RWPE1 (cell line): ENCODE measurements around the gene METTL6.
"Not testable (repeated sequence)": the region's sequence is repeated elsewhere in the genome, so short reads cannot be mapped to it uniquely, and the experiment has no call there.

Experiments used
- CTCF ChIA-PET: fragments of 350-600 bp; sonication (Branson Sonifier 250); formaldehyde crosslinking; extraction: SDS; loops from one replicate; lab custom pipeline; 2021; lab: Yijun Ruan, JAX
- POLR2A ChIA-PET: fragments of 400-600 bp; formaldehyde crosslinking; extraction: SDS; loops from one replicate; lab custom pipeline; 2020; ENCODE audit warnings: antibody characterized with exemption; ENCODE audit not compliant: low non-redundant PET; lab: Yijun Ruan, JAX
- DNase-seq: peaks from one replicate; pipeline ENCODE4 v3.0.0; 2012; ENCODE audit warnings: low spot score
- H3K27ac ChIP-seq: fragments of 450-650 bp; 2 replicates; pipeline ENCODE4 v1.5.1; 2017
- CTCF ChIP-seq: fragments of 450-650 bp; conservative IDR thresholded peaks from 2 replicates; pipeline ENCODE4 v1.5.1; 2017; ENCODE audit warnings: low read depth, mild to moderate bottlenecking

METTL6 gene

GRCh38 chr3:15401936-15402335, 25.4 kb downstream of the METTL6 start:
- ChIA-PET CTCF (no interaction called here), POLR2A (no interaction called here)
- DNase-seq: no peak
- H3K27ac ChIP-seq: no peak overlapping the region
- TF ChIP-seq CTCF: no peak

- POLR2A ChIA-PET: no interaction called here
- CTCF ChIA-PET: no interaction called here
- DNase-seq: no peak
- no peak overlapping the region for H3K27ac ChIP-seq
- no peak for TF ChIP-seq CTCF
These were observed 27.4 kb downstream of the METTL6 start for GRCh38 chr3:15399970-15400369.

GRCh38 chr3:15398731-15399133, 28.6 kb downstream of the METTL6 start:
- CTCF ChIA-PET, POLR2A ChIA-PET, DNase-seq, H3K27ac ChIP-seq: not testable (repeated sequence)

- DNase-seq, POLR2A ChIA-PET, H3K27ac ChIP-seq, CTCF ChIA-PET: not testable (repeated sequence)
These were observed 34.1 kb downstream of the METTL6 start for GRCh38 chr3:15393252-15393651.

GRCh38 chr3:15391007-15391406, 36.3 kb downstream of the METTL6 start:
- no peak for TF ChIP-seq CTCF
- CTCF ChIA-PET: no interaction called here
- H3K27ac ChIP-seq: no peak overlapping the region
- POLR2A ChIA-PET: no interaction called here
- no peak for DNase-seq

- no peak overlapping the region for H3K27ac ChIP-seq
- ChIA-PET CTCF (no interaction called here), POLR2A (no interaction called here)
- no peak for TF ChIP-seq CTCF
- no peak for DNase-seq
These were observed 36.9 kb downstream of the METTL6 start for GRCh38 chr3:15390460-15390859.

- POLR2A ChIA-PET, DNase-seq, CTCF ChIA-PET, H3K27ac ChIP-seq: not testable (repeated sequence)
These were observed 39.0 kb downstream of the METTL6 start for GRCh38 chr3:15388335-15388734.

GRCh38 chr3:15387735-15388134, 39.6 kb downstream of the METTL6 start:
- ChIA-PET POLR2A (no interaction called here), CTCF (no interaction called here)
- no peak for TF ChIP-seq CTCF
- DNase-seq: no peak
- no peak overlapping the region for H3K27ac ChIP-seq
